ENCODE measurements around the gene NARF.

Gene NARF

DNA sequence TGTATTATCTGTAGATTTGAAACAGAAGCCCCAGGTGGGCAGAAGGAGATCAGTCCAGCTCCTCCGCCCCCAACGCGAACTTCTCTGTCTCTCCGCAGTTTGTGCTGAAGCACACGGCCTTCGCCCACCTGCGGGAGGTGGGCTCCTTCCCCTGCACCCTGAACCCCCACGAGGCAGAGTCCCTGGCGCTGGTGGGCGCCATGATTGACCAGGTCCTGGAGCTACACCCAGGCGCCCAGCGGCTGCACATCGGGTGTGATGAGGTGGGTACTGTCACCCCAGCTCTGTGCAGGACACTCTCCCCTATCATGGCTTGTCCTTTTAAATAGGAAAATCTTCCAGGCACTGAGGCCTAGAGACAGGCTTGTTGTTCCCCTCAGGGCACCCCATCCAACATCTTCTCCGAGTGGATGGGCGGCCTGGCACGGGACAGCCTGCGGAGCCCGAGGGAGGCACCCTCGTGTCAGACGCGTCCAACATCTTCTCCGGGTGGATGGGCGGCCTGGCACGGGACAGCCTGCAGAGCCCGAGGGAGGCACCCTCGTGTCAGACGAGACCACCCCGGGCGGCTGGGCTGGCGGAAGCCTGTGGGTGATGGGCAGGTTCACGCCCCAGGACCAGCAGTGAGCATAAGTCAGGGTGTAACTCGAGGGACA, 24.9 kb upstream of the NARF start:
- DNase-seq (ENCODE audit: low read depth, low spot score): no peak
- H3K4me3 ChIP-seq (ENCODE audit: low read depth, low read length): no peak overlapping the region
- TF ChIP-seq CTCF (IDR thresholded peaks at IDR 0.05; ENCODE audit: low read depth, low read length): no peak
- in situ Hi-C loops (cut with HindIII; ENCODE audit: low sequenced_read_pairs): no loop called here

GRCh38 chr17:82434216-82434565, 24.4 kb upstream of the NARF start:
- no peak for DNase-seq (ENCODE audit: low read depth, low spot score)
- in situ Hi-C loops (cut with HindIII; ENCODE audit: low sequenced_read_pairs): no loop called here
- TF ChIP-seq CTCF (IDR thresholded peaks at IDR 0.05; ENCODE audit: low read depth, low read length): no peak
- H3K4me3 ChIP-seq (ENCODE audit: low read depth, low read length): no peak overlapping the region

DNA sequence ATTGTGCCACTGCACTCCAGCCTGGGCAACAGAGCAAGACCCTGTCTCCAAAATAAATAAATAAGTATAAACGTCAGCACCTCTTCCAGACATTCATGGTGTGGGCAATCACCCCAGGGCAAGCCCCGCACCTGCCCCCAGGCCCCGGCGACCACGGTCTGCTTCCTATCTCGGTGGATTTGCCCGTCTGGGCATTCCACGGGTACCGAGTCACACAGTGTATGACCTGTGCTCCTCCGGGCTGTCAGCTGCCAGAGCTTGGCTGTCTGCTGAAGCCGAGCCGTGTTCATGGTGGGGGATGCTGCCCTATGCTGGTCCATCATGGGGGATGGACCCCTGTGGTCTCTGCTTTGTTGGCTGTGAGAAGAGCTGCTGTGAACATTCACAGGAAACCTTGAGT, 23.4 kb upstream of the NARF start:
- in situ Hi-C loops (cut with HindIII; ENCODE audit: low sequenced_read_pairs): no loop called here
- no peak overlapping the region for H3K4me3 ChIP-seq (ENCODE audit: low read depth, low read length)
- TF ChIP-seq CTCF (IDR thresholded peaks at IDR 0.05; ENCODE audit: low read depth, low read length): no peak
- no peak for DNase-seq (ENCODE audit: low read depth, low spot score)

GRCh38 chr17:82435601-82436583, 22.6 kb upstream of the NARF start:
- in situ Hi-C loops (cut with HindIII; ENCODE audit: low sequenced_read_pairs): no loop called here
- H3K4me3 ChIP-seq (ENCODE audit: low read depth, low read length): no peak overlapping the region
- TF ChIP-seq CTCF (IDR thresholded peaks at IDR 0.05; ENCODE audit: low read depth, low read length): no peak
- DNase-seq (ENCODE audit: low read depth, low spot score): no peak

GRCh38 chr17:82436601-82437324, 21.8 kb upstream of the NARF start:
- no peak overlapping the region for H3K4me3 ChIP-seq (ENCODE audit: low read depth, low read length)
- in situ Hi-C loops (cut with HindIII; ENCODE audit: low sequenced_read_pairs): no loop called here
- DNase-seq (ENCODE audit: low read depth, low spot score): no peak
- no peak for TF ChIP-seq CTCF (IDR thresholded peaks at IDR 0.05; ENCODE audit: low read depth, low read length)

GRCh38 chr17:82437325-82437668, 21.2 kb upstream of the NARF start:
- no peak for TF ChIP-seq CTCF (IDR thresholded peaks at IDR 0.05; ENCODE audit: low read depth, low read length)
- in situ Hi-C loops (cut with HindIII; ENCODE audit: low sequenced_read_pairs): no loop called here
- H3K4me3 ChIP-seq (ENCODE audit: low read depth, low read length): no peak overlapping the region
- DNase-seq (ENCODE audit: low read depth, low spot score): no peak
